Umbilical cord (tissue), 2 donors: ENCODE results near the gene STX4. TPM values are rescaled to one million over a fixed set of nuclear protein-coding genes. Genes with fewer than 3 reads are reported as not detected.

ENCODE experiments used
- DNase-seq: peaks from one replicate; pipeline ENCODE4 v3.0.0-alpha.2; 2015; ENCODE audit warnings: low spot score
- total RNA-seq: library from RNA; depleted of rRNA; stranded (reverse); fragments of >200 nt; gene quantifications from one replicate; pipeline ENCODE4 v1.2.3, GENCODE V29; 2014; ENCODE audit warnings: low replicate concordance; ENCODE audit not compliant: insufficient read depth

STX4 gene
- total RNA-seq, 1 donor from 2014 or later, result 7.9 TPM

DNA sequence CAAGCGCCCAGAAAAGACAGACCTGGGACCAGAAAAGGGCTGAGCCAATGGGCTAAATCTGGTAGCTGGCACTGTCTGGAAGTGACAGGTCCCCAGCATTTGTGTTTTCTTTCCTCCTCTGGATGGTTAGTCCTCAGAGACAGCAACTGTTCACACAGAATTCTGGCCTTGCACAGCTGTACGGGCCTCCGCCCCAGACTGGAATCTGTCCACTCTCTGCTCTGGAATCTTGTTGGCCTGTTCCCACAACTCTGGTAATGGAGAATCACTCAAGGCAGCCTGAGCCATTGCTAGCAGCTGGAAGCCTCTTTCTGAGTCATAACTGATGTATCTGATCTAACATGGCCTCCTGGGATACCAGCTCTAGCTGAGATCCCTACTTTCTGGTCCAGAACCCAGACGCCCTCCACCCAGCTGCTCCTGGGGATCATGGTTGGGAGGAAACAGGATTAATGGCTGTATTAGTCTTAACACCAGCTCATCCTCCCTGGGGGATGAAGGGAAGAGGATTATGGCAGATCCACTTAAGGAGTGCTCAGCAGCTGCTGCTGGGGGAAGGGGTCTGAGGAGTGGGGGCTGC, 31.6 kb downstream of the STX4 start:
- DNase-seq, result peak; percentile 97

GRCh38 chr16:31067342-31067741, 34.0 kb downstream of the STX4 start:
- DNase-seq, result no peak

GRCh38 chr16:31071861-31072260, 38.5 kb downstream of the STX4 start:
- DNase-seq, result no peak

GRCh38 chr16:31072540-31073141, 39.3 kb downstream of the STX4 start:
- DNase-seq, result peak; percentile 28

- peak; percentile 96 for DNase-seq
These were observed 40.0 kb downstream of the STX4 start for GRCh38 chr16:31073142-31073969.

DNA sequence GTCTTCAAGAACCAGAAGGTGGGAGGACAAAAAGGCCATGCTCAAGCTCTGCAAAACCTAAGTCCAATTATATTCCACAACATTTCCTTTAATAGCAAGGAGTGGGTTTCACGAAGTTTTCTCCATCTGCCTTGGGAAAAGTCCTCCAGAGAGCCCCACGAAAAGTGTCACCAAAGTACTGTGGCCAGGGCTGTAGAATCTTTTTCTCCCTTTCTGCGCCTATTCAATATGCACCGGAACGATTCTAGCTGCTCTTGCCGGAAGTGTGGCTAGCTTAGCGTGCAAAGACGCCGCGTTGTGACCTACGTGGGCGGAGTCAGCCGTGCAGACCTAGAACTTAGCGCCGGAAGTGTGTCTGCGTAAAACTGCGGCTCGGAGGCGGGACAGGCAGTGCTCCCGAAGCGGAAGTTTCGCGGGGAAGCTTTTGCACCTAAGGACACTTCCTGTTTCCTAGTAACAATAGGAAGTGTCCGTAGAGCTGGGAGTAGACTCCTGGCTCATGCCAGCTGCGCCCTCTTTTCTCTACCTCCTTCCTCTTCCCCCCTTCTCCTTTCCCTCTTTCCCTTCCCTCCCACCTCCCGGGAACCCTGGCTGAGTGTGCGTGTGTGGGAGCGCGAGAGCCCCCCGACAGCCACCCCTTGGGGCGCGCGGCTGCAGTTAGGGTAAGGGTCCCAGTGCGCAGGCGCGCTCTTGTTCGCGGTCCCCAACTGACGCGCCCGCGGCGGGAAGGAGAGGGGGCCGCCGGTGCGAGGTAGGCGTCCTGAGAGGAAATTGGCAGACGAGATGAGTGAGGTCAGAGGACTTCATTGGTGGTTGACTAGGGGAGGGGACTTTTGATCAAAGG, 40.8 kb downstream of the STX4 start, which contains the start of the genes ZNF646 and ZNF668:
ZNF646 (plus strand) TSS at position 453 of the 844 bp plus-strand sequence. CDS start 1,903 bp downstream, outside the sequence.
ZNF668 (minus strand) TSS at position 271 of the 844 bp plus-strand sequence. CDS start 9,781 bp downstream, outside the sequence.
- DNase-seq, result peak; percentile 100

GRCh38 chr16:31074814-31075183, 41.4 kb downstream of the STX4 start:
- no peak for DNase-seq

DNA sequence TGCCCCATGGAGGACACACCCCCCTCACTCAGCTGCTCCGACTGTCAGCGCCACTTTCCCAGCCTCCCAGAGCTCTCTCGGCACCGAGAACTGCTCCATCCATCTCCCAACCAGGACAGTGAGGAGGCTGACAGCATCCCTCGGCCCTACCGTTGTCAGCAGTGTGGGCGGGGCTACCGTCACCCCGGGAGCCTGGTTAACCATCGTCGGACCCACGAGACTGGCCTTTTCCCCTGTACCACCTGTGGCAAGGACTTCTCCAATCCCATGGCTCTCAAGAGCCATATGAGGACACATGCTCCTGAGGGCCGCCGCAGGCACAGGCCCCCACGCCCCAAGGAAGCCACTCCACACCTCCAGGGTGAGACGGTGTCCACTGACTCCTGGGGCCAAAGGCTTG, 43.0 kb downstream of the STX4 start:
- no peak for DNase-seq

DNA sequence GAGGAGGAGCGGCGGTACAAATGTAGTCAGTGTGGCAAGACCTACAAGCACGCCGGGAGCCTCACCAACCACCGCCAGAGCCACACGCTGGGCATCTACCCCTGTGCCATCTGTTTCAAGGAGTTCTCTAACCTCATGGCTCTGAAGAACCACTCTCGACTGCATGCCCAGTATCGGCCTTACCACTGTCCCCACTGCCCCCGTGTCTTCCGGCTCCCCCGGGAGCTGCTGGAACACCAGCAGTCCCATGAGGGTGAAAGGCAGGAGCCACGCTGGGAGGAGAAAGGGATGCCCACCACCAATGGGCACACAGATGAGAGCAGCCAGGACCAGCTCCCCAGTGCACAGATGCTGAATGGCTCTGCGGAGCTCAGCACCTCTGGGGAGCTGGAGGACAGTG, 43.7 kb downstream of the STX4 start:
- DNase-seq, result no peak

DNA sequence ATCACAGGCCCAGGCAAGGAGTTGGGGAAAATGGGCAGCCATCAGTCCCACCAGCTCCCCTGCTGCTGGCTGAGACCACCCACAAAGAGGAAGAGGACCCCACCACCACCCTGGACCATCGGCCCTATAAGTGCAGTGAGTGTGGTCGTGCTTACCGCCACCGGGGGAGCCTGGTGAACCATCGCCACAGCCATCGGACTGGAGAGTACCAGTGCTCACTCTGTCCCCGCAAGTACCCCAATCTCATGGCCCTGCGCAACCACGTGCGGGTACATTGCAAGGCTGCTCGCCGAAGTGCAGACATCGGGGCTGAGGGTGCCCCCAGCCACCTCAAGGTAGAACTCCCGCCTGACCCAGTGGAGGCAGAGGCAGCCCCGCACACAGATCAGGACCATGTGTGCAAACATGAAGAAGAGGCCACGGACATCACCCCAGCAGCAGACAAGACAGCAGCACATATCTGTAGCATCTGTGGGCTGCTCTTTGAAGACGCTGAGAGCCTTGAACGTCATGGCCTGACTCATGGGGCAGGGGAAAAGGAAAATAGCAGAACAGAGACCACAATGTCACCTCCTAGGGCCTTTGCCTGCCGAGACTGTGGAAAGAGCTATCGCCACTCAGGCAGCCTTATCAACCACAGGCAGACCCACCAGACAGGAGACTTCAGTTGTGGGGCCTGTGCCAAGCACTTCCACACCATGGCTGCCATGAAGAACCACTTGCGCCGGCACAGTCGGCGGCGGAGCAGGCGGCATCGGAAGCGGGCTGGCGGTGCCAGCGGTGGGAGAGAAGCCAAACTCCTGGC, 44.4 kb downstream of the STX4 start:
- no peak for DNase-seq

DNA sequence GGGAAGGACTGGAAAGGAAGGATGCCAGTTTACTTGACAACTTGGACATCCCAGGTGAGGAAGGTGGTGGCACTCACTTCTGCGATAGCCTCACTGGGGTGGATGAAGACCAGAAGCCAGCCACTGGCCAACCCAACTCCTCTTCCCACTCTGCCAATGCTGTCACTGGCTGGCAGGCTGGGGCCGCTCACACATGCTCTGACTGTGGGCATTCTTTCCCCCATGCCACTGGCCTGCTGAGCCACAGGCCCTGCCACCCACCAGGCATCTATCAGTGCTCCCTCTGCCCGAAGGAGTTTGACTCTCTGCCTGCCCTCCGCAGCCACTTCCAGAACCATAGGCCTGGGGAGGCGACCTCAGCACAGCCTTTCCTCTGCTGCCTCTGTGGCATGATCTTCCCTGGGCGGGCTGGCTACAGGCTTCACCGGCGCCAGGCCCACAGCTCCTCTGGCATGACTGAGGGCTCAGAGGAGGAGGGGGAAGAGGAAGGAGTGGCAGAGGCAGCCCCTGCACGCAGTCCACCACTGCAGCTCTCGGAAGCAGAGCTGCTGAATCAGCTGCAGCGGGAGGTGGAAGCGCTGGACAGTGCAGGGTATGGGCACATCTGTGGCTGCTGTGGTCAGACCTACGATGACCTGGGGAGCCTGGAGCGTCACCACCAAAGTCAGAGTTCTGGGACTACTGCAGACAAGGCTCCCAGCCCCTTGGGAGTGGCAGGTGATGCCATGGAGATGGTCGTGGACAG, 45.4 kb downstream of the STX4 start:
- no peak for DNase-seq

GRCh38 chr16:31079342-31079944, 46.1 kb downstream of the STX4 start:
- no peak for DNase-seq

DNA sequence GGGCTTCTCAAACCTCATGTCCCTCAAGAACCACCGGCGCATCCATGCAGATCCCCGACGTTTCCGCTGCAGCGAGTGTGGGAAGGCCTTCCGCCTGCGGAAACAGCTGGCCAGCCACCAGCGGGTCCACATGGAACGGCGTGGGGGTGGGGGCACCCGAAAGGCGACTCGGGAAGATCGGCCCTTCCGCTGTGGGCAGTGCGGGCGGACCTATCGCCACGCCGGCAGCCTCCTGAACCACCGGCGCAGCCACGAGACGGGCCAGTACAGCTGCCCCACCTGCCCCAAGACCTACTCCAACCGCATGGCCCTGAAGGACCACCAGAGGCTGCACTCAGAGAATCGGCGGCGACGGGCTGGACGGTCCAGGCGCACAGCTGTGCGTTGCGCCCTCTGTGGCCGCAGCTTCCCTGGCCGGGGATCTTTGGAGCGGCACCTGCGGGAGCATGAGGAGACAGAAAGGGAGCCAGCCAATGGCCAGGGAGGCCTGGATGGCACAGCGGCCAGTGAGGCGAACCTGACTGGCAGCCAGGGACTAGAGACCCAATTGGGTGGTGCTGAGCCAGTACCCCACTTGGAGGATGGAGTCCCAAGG, 46.8 kb downstream of the STX4 start:
- no peak for DNase-seq

- DNase-seq, result no peak
These were observed 47.5 kb downstream of the STX4 start for GRCh38 chr16:31080756-31081419.

DNA sequence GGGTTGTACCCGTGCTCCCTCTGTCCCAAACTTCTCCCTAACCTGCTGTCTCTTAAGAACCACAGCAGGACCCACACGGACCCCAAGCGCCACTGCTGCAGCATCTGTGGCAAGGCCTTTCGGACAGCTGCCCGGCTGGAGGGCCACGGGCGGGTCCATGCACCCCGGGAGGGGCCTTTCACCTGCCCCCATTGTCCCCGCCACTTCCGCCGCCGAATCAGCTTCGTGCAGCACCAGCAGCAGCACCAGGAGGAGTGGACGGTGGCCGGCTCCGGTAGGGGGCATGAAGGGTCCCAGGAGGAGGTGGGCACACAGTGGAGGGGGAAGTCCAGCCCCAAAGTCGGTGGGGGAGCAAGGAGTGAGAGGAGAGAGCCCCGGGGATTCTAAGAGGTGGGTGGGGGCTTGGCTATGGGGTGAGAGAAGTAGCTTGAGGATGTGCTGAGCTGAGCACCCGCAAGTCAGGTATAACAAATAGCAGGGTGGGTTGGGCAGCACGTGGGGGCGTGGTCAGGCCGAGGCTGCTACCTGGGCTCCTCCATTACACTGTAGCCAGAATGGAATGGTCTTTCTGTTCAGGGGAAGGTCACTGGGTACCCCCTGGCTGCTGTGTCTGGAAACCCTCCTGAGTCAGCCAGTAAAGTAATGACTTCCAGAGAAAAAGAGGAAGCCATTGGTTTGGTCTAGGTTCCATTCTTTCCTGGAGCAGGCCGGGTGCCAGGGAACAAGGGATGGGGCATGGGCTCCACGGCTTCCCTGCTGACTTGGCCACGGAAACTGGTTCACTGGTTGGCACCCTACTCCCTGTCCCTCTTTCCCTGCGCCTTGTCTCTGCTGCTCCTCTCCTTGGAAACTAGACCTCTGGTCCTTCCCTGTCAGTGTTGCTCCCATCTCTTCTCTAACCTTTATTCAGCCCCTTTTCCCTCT, 48.3 kb downstream of the STX4 start:
- DNase-seq, result no peak

DNA sequence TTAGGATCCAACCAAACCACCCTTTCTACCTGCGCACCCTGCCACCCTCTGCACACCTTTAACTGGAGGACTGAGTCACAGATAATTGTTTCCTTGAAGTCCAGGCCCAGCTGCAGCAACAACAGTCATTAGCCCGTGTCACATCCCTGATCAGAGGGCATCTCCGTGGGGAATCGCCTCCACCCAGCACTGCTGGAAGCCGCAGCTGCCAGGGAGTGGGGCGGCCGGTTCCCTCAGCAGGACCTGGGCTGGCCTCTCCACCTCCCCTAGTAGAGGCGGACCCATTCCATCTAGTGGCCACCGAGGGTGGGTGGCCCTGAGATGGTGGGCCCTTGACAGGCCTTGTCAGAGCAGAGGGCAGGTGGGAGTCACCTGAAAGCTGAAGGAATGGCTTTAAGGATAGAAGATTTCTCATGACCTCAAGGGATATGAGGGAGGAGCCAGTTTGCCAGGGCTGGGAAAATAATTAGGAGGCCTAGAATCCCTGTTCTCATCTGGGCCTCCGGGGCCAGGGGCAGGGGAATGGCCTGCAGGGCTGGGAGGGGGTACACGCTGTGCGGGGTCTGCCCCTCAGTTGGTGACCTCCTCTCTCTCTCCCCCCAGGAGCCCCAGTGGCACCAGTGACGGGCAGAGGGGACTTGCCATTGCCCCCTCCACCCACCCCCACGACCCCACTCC, 49.1 kb downstream of the STX4 start:
- no peak for DNase-seq

GRCh38 chr16:31083081-31083480, 49.7 kb downstream of the STX4 start:
- DNase-seq, result no peak
